ENCODE measurements around the gene ARRDC2. TPM values are rescaled to one million over a fixed set of nuclear protein-coding genes. Genes with fewer than 3 reads are reported as not detected.

Gene ARRDC2
- total RNA-seq, 1 experiment from 2014 or later = 18.8 TPM

DNA sequence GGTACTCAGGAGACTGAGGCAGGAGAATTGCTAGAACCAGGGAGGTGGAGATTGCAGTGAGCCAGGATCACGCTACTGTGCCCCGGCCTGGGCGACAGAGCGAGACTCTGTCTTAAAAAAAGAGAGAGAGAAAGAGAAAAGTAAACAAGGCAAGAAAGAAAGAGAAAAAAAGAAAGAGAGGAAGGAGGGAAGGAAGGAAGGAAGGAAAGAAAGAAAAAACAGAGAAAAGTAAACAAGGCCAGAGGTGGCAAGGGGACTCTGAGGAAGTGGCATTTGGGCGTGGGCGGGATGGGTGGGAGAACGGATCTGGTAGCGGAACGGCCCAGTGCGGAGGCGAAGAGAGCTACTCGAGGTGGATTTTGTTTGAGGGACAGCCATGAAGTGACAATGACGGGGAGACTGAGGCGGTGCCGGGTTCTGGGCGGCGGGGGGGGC, 7.5 kb upstream of the ARRDC2 start:
- peaks cover 6% of the 10 kb centered on the region for H3K4me1 Mint-ChIP-seq (ENCODE audit: insufficient read depth, unreplicated experiment)
- DNase-seq (ENCODE audit: unreplicated experiment) = no peak
- no peaks in the 10 kb centered on the region for H3K27me3 Mint-ChIP-seq (ENCODE audit: insufficient read depth, unreplicated experiment)
- CTCF ChIA-PET = interaction anchor here (0.6 to 10.1 kb wide), 6 partner anchors 55 to 254 kb away, joined by 3 to 224 read pairs (median 4); partner anchors contain the start of gene CCDC124
- no peaks in the 10 kb centered on the region for H3K9me3 Mint-ChIP-seq (ENCODE audit: unreplicated experiment)
- intact Hi-C loops (cut with micrococcal nuclease) = loop anchor here (10.0 kb wide), 1 partner anchor 154 kb away; the partner anchor contains the start of gene PIK3R2
- H3K27ac Mint-ChIP-seq (ENCODE audit: low read depth, unreplicated experiment) = peak overlapping the region; percentile 94
- POLR2A ChIA-PET = interaction anchor here (0.7 to 2.4 kb wide), 4 partner anchors 55 to 191 kb away, joined by 3 to 17 read pairs (median 4); partner anchors contain the start of genes CCDC124 and RPL18A
- no TSS peak for BruUV-seq (replicated peaks)
- TF ChIP-seq, protein P1, sequence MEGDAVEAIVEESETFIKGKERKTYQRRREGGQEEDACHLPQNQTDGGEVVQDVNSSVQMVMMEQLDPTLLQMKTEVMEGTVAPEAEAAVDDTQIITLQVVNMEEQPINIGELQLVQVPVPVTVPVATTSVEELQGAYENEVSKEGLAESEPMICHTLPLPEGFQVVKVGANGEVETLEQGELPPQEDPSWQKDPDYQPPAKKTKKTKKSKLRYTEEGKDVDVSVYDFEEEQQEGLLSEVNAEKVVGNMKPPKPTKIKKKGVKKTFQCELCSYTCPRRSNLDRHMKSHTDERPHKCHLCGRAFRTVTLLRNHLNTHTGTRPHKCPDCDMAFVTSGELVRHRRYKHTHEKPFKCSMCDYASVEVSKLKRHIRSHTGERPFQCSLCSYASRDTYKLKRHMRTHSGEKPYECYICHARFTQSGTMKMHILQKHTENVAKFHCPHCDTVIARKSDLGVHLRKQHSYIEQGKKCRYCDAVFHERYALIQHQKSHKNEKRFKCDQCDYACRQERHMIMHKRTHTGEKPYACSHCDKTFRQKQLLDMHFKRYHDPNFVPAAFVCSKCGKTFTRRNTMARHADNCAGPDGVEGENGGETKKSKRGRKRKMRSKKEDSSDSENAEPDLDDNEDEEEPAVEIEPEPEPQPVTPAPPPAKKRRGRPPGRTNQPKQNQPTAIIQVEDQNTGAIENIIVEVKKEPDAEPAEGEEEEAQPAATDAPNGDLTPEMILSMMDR (IDR thresholded peaks at IDR 0.05; ENCODE audit: unreplicated experiment) = no peak
- peak overlapping the region; percentile 77 for H3K4me3 Mint-ChIP-seq (ENCODE audit: unreplicated experiment)
- peaks cover 13% of the 10 kb centered on the region for H3K36me3 Mint-ChIP-seq (ENCODE audit: insufficient read depth, unreplicated experiment)

DNA sequence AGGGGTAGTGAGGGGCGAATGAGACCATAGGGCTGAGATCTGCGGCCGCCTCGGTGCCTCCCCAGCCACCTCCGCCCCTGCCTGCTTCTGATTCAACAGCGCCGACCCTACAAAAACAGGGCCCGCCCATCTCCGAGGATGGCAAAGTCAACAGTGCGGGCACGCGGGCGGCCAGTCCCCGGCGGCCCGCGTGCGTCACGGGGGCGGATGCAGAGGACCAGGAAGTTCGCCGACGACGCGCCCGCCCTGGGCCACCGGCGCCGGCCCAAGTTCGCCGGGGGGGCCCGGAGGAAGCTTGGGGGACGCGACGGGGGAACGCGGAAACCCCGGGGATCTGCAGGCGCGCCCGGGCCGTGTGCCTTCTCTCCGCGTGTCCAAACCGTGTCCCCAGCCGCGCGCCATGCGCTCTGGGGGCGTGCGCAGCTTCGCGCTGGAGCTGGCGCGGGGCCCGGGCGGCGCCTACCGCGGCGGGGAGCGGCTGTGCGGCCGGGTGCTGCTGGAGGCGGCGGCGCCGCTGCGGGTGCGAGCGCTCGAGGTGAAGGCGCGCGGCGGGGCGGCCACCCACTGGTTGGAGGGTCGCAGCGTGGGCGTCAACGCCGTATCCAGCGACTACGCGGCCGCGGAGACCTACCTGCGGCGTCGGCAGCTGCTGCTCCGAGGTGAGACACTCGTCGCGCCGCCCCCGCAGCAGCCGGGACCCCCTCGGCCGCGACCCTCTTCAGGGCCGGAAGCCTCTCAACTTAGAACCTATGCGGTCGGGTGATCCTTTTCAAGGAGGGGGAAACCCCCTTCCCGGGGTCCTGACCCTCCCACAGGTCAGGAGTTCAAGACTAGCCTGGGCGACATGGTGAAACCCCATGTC, 6.8 kb upstream of the ARRDC2 start:
- TF ChIP-seq, protein P1 (IDR thresholded peaks at IDR 0.05; ENCODE audit: unreplicated experiment) = no peak
- Mint-ChIP-seq H3K9me3 (ENCODE audit: unreplicated experiment) (no peaks in the 10 kb centered on the region), H3K4me1 (ENCODE audit: insufficient read depth, unreplicated experiment) (peaks cover 6% of the 10 kb centered on the region), H3K27ac (ENCODE audit: low read depth, unreplicated experiment) (peak overlapping the region; percentile 94), H3K4me3 (ENCODE audit: unreplicated experiment) (peak overlapping the region; percentile 77), H3K36me3 (ENCODE audit: insufficient read depth, unreplicated experiment) (peaks cover 15% of the 10 kb centered on the region), H3K27me3 (ENCODE audit: insufficient read depth, unreplicated experiment) (no peaks in the 10 kb centered on the region)
- no TSS peak for BruUV-seq (replicated peaks)
- intact Hi-C loops (cut with micrococcal nuclease) = loop anchor here (10.0 kb wide), 1 partner anchor 154 kb away; the partner anchor contains the start of gene PIK3R2
- DNase-seq (ENCODE audit: unreplicated experiment) = peak; percentile 88
- ChIA-PET POLR2A (interaction anchor here (0.6 to 2.4 kb wide), 8 partner anchors 14 to 190 kb away, joined by 3 to 17 read pairs (median 4); partner anchors contain the start of genes CCDC124 and RPL18A), CTCF (interaction anchor here (0.6 to 10.1 kb wide), 4 partner anchors 55 to 253 kb away, joined by 3 to 224 read pairs (median 36); no protein-coding TSS in a partner anchor)

DNA sequence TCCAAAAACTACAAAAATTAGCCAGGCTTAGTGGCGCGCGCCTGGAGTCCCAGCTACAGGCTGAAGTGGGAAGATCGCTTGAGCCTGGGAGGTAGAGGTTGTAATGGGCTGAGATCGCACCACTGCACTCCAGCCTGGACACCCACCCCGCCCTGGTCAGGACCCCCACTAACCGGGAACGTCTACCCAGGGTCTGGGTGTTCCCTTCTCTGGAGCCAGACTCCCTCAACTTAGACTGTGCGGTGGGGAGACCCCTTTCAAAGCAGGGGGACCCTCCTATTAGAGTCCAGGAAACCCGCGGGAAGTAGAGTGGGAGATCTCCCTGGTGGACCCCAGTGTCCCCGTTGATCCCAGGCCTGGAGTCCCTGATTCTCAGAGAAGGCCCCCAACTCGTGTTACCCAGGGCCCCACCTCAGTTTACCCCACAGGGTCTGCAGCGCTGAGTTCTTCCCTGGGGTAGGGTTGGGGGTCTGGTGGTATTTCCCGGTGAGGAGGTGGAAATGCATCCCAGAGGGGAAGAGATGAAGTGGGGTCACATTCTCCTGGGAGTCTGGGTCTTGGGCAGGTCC, 6.1 kb upstream of the ARRDC2 start:
- intact Hi-C loops (cut with micrococcal nuclease) = loop anchor here (10.0 kb wide), 1 partner anchor 153 kb away; the partner anchor contains the start of gene PIK3R2
- TF ChIP-seq, protein P1 (IDR thresholded peaks at IDR 0.05; ENCODE audit: unreplicated experiment) = no peak

More for the DNA sequence above, 6.1 kb upstream of the ARRDC2 start:
- peak; percentile 23 for DNase-seq (ENCODE audit: unreplicated experiment)
- Mint-ChIP-seq H3K36me3 (ENCODE audit: insufficient read depth, unreplicated experiment) (peaks cover 23% of the 10 kb centered on the region), H3K9me3 (ENCODE audit: unreplicated experiment) (no peaks in the 10 kb centered on the region), H3K27me3 (ENCODE audit: insufficient read depth, unreplicated experiment) (no peaks in the 10 kb centered on the region), H3K27ac (ENCODE audit: low read depth, unreplicated experiment) (peak overlapping the region; percentile 94), H3K4me3 (ENCODE audit: unreplicated experiment) (peak overlapping the region; percentile 77), H3K4me1 (ENCODE audit: insufficient read depth, unreplicated experiment) (peaks cover 9% of the 10 kb centered on the region)
- POLR2A ChIA-PET = interaction anchor here (0.7 to 2.4 kb wide), 4 partner anchors 15 to 108 kb away, joined by 3 to 17 read pairs (median 4); partner anchors contain the start of gene CCDC124
- CTCF ChIA-PET = interaction anchor here (10.1 kb wide), 1 partner anchor 63 kb away, joined by 224 read pairs; no protein-coding TSS in a partner anchor
- no TSS peak for BruUV-seq (replicated peaks)

Data from MCF 10A (cell line).